ENCODE data around the gene TRO. TPM values are rescaled to one million over a fixed set of nuclear protein-coding genes. Genes with fewer than 3 reads are reported as not detected.

The TRO gene
- 1.6 and 7.2 TPM in 2 replicates for total RNA-seq

- no peak for DNase-seq (ENCODE audit: low read depth, low spot score)
Measured at GRCh38 chrX:54920610-54921426, at the start of gene TRO. TSS of gene TRO (plus strand) at chrX:54920824. CDS start at chrX:54922247, 1,423 bp downstream.

GRCh38 chrX:54885740-54886139, 34.9 kb upstream of the TRO start:
- DNase-seq (ENCODE audit: low read depth, low spot score), result no peak

- no peak for DNase-seq (ENCODE audit: low read depth, low spot score)
Measured at GRCh38 chrX:54891573-54891972, 29.1 kb upstream of the TRO start.

GRCh38 chrX:54894159-54894558, 26.5 kb upstream of the TRO start:
- DNase-seq (ENCODE audit: low read depth, low spot score), result no peak

GRCh38 chrX:54909941-54910340, 10.7 kb upstream of the TRO start:
- DNase-seq (ENCODE audit: low read depth, low spot score), result no peak

GRCh38 chrX:54921427-54922021, 900 bp downstream of the TRO start:
- DNase-seq (ENCODE audit: low read depth, low spot score), result no peak

GRCh38 chrX:54922547-54922946, 1.9 kb downstream of the TRO start:
- no peak for DNase-seq (ENCODE audit: low read depth, low spot score)

GRCh38 chrX:54923376-54923775, 2.8 kb downstream of the TRO start:
- no peak for DNase-seq (ENCODE audit: low read depth, low spot score)

- DNase-seq (ENCODE audit: low read depth, low spot score), result no peak
Measured at GRCh38 chrX:54926978-54927377, 6.4 kb downstream of the TRO start.

GRCh38 chrX:54928876-54929275, 8.3 kb downstream of the TRO start:
- DNase-seq (ENCODE audit: low read depth, low spot score), result no peak

- DNase-seq (ENCODE audit: low read depth, low spot score), result no peak
Measured at GRCh38 chrX:54930291-54931049, 9.8 kb downstream of the TRO start.

GRCh38 chrX:54931107-54931506, 10.5 kb downstream of the TRO start:
- no peak for DNase-seq (ENCODE audit: low read depth, low spot score)

- no peak for DNase-seq (ENCODE audit: low read depth, low spot score)
Measured at GRCh38 chrX:54933150-54933826, 12.7 kb downstream of the TRO start.

- no peak for DNase-seq (ENCODE audit: low read depth, low spot score)
Measured at GRCh38 chrX:54934058-54934457, 13.4 kb downstream of the TRO start.

- no peak for DNase-seq (ENCODE audit: low read depth, low spot score)
Measured at GRCh38 chrX:54934890-54935289, 14.3 kb downstream of the TRO start.

- DNase-seq (ENCODE audit: low read depth, low spot score), result no peak
Measured at GRCh38 chrX:54935306-54935705, 14.7 kb downstream of the TRO start.

GRCh38 chrX:54937416-54937815, 16.8 kb downstream of the TRO start:
- DNase-seq (ENCODE audit: low read depth, low spot score), result no peak

- no peak for DNase-seq (ENCODE audit: low read depth, low spot score)
Measured at GRCh38 chrX:54944816-54945215, 24.2 kb downstream of the TRO start.

GRCh38 chrX:54945224-54945623, 24.6 kb downstream of the TRO start:
- no peak for DNase-seq (ENCODE audit: low read depth, low spot score)

- DNase-seq (ENCODE audit: low read depth, low spot score), result no peak
Measured at GRCh38 chrX:54950730-54951375, 30.2 kb downstream of the TRO start.

- no peak for DNase-seq (ENCODE audit: low read depth, low spot score)
Measured at GRCh38 chrX:54961750-54962149, 41.1 kb downstream of the TRO start.

Data from pulmonary artery endothelial cell (primary cell).